Mucosa of rectum (tissue), 2 donors: Measurements from ENCODE around the gene CCNL1.
"Not testable (repeated sequence)": the region's sequence is repeated elsewhere in the genome, so short reads cannot be mapped to it uniquely, and the experiment has no call there.

ENCODE experiments used
- H3K27ac ChIP-seq, 2 donors: one replicate each; pipeline ENCODE4 v1.7.0; 2013; ENCODE audit warnings: inconsistent platforms in 2 of 2, low read depth in 2 of 2, low read length in 2 of 2
- H3K27me3 ChIP-seq, 2 donors: one replicate each; pipeline ENCODE4 v1.7.0; 2013; ENCODE audit warnings: low read length in 2 of 2; ENCODE audit not compliant: control insufficient read depth in 2 of 2, insufficient read depth in 2 of 2
- H3K36me3 ChIP-seq, 2 donors: one replicate each; pipeline ENCODE4 v1.7.0; 2013; ENCODE audit warnings: low read length in 2 of 2; ENCODE audit not compliant: control insufficient read depth in 2 of 2, insufficient read depth in 2 of 2
- H3K4me1 ChIP-seq, 2 donors: one replicate each; pipeline ENCODE4 v1.7.0; 2013; ENCODE audit warnings: low read length in 2 of 2, mild to moderate bottlenecking in 1 of 2; ENCODE audit not compliant: control insufficient read depth in 2 of 2, insufficient read depth in 2 of 2
- H3K4me3 ChIP-seq, 2 donors: one replicate each; pipeline ENCODE4 v1.7.0; 2013; ENCODE audit warnings: low read length in 2 of 2
- H3K9ac ChIP-seq, 2 donors: one replicate each; pipeline ENCODE4 v1.7.0; 2013; ENCODE audit warnings: low read length in 2 of 2, low read depth in 1 of 2, mild to moderate bottlenecking in 1 of 2
- H3K9me3 ChIP-seq, 2 donors: one replicate each; pipeline ENCODE4 v1.7.0; 2013; ENCODE audit warnings: low read length in 2 of 2; ENCODE audit not compliant: control insufficient read depth in 2 of 2
- donor health status: healthy.
- donor health status: Normal muscosa, but diverticular disease.

The CCNL1 gene

DNA sequence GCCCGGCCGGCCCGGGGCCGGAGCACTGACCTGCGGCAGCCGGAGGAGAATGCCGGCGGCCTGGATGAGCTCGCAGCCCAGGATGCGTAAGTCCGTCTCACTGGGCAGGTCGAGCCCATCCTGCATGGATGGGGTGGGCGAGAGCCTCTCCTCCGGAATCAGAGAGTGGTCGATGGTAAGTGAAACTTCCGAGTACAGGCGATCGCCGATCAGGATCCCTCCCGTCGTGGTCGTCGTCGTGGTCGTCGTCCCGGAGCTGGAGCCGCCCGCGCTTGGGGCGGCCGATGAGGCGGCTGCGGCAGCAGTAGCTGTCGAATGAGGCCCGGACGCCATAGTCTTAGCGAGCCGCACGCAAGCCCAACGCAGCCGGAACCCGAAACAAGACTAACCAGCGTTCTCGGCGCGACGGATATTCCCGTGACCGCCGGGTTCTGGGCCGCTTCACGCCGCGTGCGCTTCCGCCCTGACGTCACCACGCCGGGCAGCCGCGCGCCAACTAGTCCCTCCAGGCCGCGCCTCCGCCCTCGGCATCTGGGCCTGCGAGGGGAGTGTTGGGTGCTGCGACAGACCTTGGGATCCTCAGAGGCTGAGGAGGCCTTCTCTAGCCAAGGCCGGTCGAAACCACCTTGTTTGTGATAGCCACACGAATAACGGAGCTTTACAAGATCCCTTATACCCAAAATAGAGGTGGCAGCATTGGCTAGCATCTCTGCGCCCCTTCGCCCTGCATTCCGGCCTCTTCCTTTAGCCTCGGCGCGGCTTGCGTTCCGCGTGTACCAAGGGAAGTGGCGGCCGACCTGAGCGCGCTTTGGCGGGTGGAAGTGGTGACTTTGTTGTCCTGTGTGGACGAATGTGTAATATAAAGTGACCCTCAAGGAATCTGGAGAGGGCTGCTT lies at the start of gene CCNL1:
CCNL1 (minus strand) TSS at position 386 of the 896 bp plus-strand sequence; CDS start at position 333, 53 bp downstream.
- H3K4me1 ChIP-seq = peaks cover 40 to 48% of the 10 kb centered on the region in 2 donors

DNA sequence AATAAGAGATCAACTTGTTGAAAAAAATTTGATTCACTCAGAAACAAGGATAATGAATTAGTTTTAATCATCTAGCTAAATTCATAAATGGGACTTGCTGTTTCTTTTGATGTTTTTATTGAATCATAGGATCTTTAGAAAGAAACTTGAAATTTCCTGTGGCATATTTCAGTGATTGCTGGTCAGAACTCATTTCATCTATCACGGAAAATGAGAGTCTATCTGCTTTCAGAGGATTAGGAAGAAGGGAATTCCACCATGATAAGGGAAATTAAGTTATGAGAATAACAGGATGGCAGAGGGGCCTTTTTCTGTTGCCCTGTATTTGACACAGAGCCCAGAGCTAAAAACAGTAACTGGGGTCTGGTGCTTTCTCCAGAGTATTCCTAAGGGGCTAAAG lies 44.9 kb upstream of the CCNL1 start:
- Histone ChIP-seq H3K4me1 (no peaks in the 10 kb centered on the region), H3K36me3 (no peaks in the 10 kb centered on the region), H3K27me3 (no peaks in the 10 kb centered on the region), H3K9ac (no peak overlapping the region), H3K27ac (no peak overlapping the region), H3K9me3 (no peaks in the 10 kb centered on the region), H3K4me3 (no peak overlapping the region)

More for the DNA sequence above, at the start of gene CCNL1:
- H3K4me3 ChIP-seq = peak within 1 kb of the TSS; percentile 96 to 98
- peak within 1 kb of the TSS; percentile 98 to 99 for H3K9ac ChIP-seq
- H3K36me3 ChIP-seq = peaks cover 33 to 39% of the 10 kb centered on the region in 2 donors
- H3K27ac ChIP-seq = peak within 1 kb of the TSS; percentile 99 to 100
- no peaks in the 10 kb centered on the region for H3K9me3 ChIP-seq
- H3K27me3 ChIP-seq = no peaks in the 10 kb centered on the region

DNA sequence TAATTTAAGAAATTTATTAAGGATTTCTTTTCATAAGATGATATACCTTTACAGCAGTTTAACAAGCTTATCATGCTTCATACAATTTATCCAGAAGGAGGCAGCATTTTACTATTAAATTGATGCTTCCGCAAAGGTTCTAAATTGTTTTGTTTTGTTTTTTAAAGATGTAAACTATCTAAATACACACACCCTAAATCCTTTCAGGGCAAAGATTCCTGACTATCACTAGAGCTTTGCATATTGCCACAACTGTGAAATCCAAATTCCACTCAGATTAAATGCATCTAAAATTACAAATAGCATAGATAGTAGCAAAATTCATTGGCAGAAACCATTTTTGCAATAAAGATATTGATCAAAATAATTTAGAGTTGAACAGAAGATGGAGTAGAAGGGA lies 44.5 kb upstream of the CCNL1 start:
- H3K9me3 ChIP-seq = no peaks in the 10 kb centered on the region
- no peak overlapping the region for H3K9ac ChIP-seq
- no peaks in the 10 kb centered on the region for H3K4me1 ChIP-seq
- H3K27me3 ChIP-seq = no peaks in the 10 kb centered on the region
- H3K27ac ChIP-seq = no peak overlapping the region
- H3K4me3 ChIP-seq = no peak overlapping the region
- H3K36me3 ChIP-seq = no peaks in the 10 kb centered on the region

DNA sequence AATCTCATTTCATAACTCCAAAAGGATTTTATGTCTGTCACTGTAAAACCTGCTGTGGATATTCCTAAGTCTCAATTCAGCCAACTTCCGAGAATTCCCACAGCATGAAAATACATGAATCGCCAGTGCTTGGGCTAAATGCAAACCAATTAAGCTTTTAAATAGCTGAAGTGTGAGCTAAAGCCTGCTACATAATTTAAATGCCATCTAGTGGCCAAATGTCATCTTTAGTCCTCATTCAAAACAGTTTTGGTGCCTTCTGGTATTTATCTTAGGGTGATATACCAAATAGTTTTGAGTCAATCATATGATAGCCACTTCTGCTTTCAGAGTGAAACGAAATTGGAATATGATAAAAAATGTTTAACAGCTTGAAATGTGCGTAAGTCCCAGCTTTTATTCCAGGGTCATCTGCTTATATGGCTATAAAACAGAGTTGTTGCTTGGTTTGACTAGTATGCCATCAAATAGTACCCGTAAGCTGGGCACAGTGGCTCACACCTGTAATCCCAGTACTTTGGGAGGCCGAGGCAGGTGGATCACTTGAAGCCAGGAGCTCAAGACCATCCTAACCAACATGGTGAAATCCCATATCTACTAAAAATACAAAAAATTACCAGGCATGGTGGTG lies 41.8 kb upstream of the CCNL1 start:
- Histone ChIP-seq H3K36me3 (no peaks in the 10 kb centered on the region), H3K9me3 (no peaks in the 10 kb centered on the region), H3K9ac (no peak overlapping the region), H3K27me3 (no peaks in the 10 kb centered on the region), H3K27ac (no peak overlapping the region), H3K4me1 (no peaks in the 10 kb centered on the region), H3K4me3 (no peak overlapping the region)

DNA sequence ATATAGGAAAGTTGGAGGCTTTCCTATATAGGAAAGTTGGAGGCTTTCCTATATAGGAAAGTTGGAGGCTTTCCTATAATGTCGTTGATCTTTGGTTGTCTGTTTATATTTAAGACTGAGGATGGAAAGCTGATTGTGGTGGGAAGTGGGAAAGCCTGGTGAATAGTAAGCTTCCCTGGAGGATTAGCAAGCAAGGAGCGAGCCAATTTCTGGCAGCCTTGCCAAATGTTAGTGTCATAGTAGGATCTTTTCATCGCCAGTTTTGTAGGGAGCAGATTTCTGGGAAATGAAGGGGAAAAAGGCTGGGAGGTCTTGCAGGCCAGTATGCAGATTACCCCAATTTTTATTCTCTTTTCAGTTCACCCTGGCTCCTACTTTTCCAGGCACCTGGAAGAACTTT lies 39.9 kb upstream of the CCNL1 start:
- no peaks in the 10 kb centered on the region for H3K4me1 ChIP-seq
- H3K9me3 ChIP-seq = no peaks in the 10 kb centered on the region

DNA sequence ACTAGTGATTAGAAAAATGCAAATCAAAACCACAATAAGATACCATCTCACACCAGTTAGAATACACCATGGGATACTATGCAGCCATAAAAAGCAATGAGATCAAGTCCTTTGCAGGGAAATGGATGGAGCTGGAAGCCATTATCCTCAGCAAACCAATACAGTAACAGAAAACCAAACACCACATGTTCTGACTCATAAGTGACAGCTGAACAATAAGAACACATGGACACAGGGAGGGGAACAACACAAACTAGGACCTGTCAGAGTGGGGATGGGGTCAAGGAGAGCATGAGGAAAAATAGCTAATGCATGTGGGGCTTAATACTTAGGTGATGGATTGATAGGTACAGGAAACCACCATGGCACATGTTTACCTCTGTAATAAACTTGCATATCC lies 36.0 kb upstream of the CCNL1 start:
- Histone ChIP-seq H3K9me3 (no peaks in the 10 kb centered on the region), H3K36me3 (no peaks in the 10 kb centered on the region), H3K27me3 (no peaks in the 10 kb centered on the region), H3K9ac (no peak overlapping the region), H3K4me1 (no peaks in the 10 kb centered on the region), H3K27ac (no peak overlapping the region), H3K4me3 (no peak overlapping the region)

More for the DNA sequence above, 39.9 kb upstream of the CCNL1 start:
- no peaks in the 10 kb centered on the region for H3K27me3 ChIP-seq
- H3K27ac ChIP-seq = no peak overlapping the region
- no peak overlapping the region for H3K9ac ChIP-seq
- no peak overlapping the region for H3K4me3 ChIP-seq
- H3K36me3 ChIP-seq = no peaks in the 10 kb centered on the region

DNA sequence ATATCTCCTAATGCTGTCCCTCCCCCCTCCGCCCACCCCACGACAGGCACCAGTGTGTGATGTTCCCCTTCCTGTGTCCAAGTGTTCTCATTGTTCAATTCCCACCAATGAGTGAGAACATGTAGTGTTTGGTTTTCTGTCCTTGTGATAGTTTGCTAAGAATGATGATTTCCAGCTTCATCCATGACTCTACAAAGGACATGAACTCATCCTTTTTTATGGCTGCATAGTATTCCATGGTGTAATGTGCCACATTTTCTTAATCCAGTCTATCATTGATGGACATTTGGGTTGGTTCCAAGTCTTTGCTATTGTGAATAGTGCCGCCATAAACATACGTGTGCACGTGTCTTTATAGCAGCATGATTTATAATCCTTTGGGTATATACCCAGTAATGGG lies 31.2 kb upstream of the CCNL1 start:
- H3K4me1 ChIP-seq, H3K4me3 ChIP-seq: not testable (repeated sequence)

DNA sequence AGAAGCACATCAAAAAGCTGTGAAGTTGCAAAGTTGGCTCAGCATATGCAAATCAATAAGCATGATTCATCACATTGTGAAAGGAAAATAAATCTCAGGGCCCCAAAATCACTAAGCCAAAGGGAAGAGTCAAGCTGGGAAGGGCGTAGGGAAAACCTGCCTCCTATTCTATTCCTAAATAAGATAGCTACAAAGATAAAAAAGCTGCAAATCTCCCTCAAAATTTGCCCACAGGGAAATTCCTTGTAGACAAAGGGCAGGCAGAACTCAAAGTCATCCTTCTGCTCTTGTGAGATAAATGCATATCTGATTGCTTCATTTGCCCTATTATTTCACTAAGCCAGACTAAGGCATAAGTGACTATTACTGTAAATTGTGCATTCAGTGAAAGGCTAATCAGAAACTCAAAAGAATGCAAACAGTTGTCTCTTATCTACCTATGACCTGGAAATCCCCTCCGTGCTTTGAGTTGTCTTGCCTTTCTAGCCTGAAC lies 30.5 kb upstream of the CCNL1 start:
- Histone ChIP-seq H3K36me3 (peaks cover 4% of the 10 kb centered on the region in 2 donors), H3K27me3 (no peaks in the 10 kb centered on the region), H3K9me3 (peaks cover 16 to 17% of the 10 kb centered on the region in 2 donors), H3K4me3 (no peak overlapping the region), H3K4me1 (no peaks in the 10 kb centered on the region), H3K27ac (no peak overlapping the region), H3K9ac (no peak overlapping the region)

More for the DNA sequence above, 31.2 kb upstream of the CCNL1 start:
- not testable (repeated sequence) for H3K27me3 ChIP-seq, H3K9ac ChIP-seq, H3K27ac ChIP-seq, H3K36me3 ChIP-seq
- H3K9me3 ChIP-seq = peaks cover 12 to 14% of the 10 kb centered on the region in 2 donors

DNA sequence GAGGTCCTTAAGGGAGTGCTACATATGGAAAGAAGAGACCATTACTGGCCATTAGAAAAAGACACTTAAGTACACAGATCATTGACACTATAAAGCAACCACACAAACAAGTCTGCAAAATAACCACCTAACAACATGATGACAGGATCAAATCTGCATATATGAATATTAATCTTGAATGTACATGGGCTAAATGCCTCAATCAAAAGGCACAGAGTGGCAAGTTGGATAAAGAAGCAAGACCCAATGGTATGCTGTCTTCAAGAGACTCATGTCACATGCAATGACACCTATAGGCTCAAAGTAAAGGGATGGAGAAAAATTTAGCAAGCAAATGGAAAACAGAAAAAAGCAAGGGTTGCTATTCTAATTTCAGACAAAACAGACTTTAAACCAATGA lies 28.4 kb upstream of the CCNL1 start:
- Histone ChIP-seq H3K27ac (no peak overlapping the region), H3K4me1 (no peaks in the 10 kb centered on the region), H3K27me3 (no peaks in the 10 kb centered on the region), H3K9me3 (peaks cover 16 to 17% of the 10 kb centered on the region in 2 donors), H3K36me3 (peaks cover 4% of the 10 kb centered on the region in 2 donors), H3K4me3 (no peak overlapping the region), H3K9ac (no peak overlapping the region)

DNA sequence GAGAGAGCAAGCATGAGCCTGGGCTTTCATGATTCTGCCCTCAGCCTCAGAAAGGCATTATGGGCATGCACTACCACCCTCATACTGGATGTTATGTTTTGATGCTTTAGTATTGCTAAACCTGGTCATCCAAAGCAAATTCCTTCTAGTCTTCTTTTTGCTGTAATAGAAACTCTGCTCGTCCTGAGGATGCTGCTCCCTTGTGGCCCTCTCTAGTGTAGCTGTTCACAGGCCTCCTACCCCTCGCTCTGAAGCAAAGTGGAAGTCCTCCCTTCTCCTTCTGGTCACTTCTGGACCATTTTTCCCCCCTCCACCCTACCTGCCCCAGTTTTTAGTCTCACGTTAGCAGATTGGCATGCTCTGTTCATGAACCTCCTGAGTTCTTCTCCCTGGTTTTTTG lies 22.9 kb upstream of the CCNL1 start:
- H3K4me1 ChIP-seq = no peaks in the 10 kb centered on the region

More for the DNA sequence above, 22.9 kb upstream of the CCNL1 start:
- Histone ChIP-seq H3K27me3 (no peaks in the 10 kb centered on the region), H3K4me3 (no peak overlapping the region), H3K9ac (no peak overlapping the region), H3K27ac (no peak overlapping the region), H3K36me3 (peaks cover 4% of the 10 kb centered on the region in 2 donors), H3K9me3 (peaks cover 4 to 12% of the 10 kb centered on the region in 2 donors)
